ENCODE data around the gene MYF6. TPM values are rescaled to one million over a fixed set of nuclear protein-coding genes. Genes with fewer than 3 reads are reported as not detected.
"Not testable (repeated sequence)": the region's sequence is repeated elsewhere in the genome, so short reads cannot be mapped to it uniquely, and the experiment has no call there.

MYF6 gene
- total and polyA plus RNA-seq, 2 of the 8 experiments (the other 6 are each of a cell fraction or from before 2014, with no cell fraction given), result 0.39 TPM; not detected in 1

DNA sequence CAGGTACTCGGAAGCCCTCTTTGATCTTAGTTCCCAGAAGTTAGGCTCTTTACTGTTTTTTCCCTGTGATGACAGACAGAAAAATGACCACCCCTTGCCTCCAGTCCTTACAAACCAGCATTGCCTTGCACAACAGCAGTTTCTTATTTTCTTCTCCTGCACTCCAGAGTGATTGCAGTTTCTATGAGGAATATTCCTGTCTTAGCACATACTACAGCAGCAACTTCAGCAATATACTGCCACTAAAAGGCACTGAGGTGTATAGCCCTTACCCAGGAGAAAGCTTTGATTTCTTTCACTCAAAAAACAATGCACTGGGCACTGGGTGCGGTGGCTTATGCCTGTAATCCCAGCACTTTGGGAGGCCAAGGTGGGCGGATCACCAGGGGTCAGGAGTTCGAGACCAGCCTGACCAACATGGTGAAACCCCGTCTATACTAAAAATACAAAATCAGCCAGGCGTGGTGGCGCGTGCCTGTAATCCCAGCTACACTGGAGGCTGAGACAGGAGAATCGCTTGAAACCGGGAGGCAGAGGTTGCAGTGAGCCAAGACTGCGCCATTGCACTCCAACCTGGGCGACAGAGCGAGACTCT is 31.3 kb upstream of the MYF6 start:
- DNase-seq (ENCODE audit: low read depth in 1 of 2, low spot score in 2 of 2); H3K27ac ChIP-seq (ENCODE audit: low read depth, low read length); H2BK5ac ChIP-seq (ENCODE audit: low read depth, low read length); H3K9ac ChIP-seq (replicated peaks in 1 of 4; ENCODE audit: extremely low read depth in 1 of 4, low read depth in 3 of 4, low read length in 3 of 4); H2BK20ac ChIP-seq (ENCODE audit: low read length); H3K36me3 ChIP-seq (ENCODE audit: control insufficient read depth in 2 of 4, insufficient read depth in 4 of 4, low read length in 3 of 4); H3K4me3 ChIP-seq (ENCODE audit: extremely low read depth in 1 of 4, insufficient read depth in 2 of 4, low read depth in 3 of 4, low read length in 4 of 4); H4K8ac ChIP-seq (ENCODE audit: extremely low read depth, insufficient read depth, low read length); H3K4me1 ChIP-seq (replicated peaks in 1 of 4; ENCODE audit: control insufficient read depth in 3 of 4, insufficient read depth in 4 of 4, low read length in 3 of 4); H3K4ac ChIP-seq (replicated peaks; ENCODE audit: insufficient read length, low read depth, low read length); H2BK15ac ChIP-seq (ENCODE audit: low read length); H3K4me2 ChIP-seq (ENCODE audit: insufficient read depth in 1 of 2, low read depth in 2 of 2, low read length in 2 of 2); H4K5ac ChIP-seq (ENCODE audit: insufficient read length, low read depth, low read length); H3K79me1 ChIP-seq (ENCODE audit: low read depth, low read length); H2BK12ac ChIP-seq (ENCODE audit: low read depth, low read length); H3K27me3 ChIP-seq (replicated peaks in 1 of 4; ENCODE audit: control insufficient read depth in 3 of 4, extremely low read depth in 1 of 4, insufficient read depth in 3 of 4, low read length in 3 of 4); H3K23ac ChIP-seq (ENCODE audit: insufficient read length); H3K18ac ChIP-seq (ENCODE audit: extremely low read depth, low read length); FAIRE-seq; H3K14ac ChIP-seq (ENCODE audit: insufficient read length); H4K20me1 ChIP-seq (replicated peaks in 1 of 2; ENCODE audit: control insufficient read depth in 1 of 2, insufficient read depth in 2 of 2, low read length in 2 of 2); H3K9me3 ChIP-seq (ENCODE audit: insufficient read depth in 2 of 2, low read depth in 1 of 2, low read length in 1 of 2); H2AK5ac ChIP-seq (ENCODE audit: low read depth, low read length); H2BK120ac ChIP-seq (replicated peaks; ENCODE audit: low read depth, low read length); H4K91ac ChIP-seq (replicated peaks; ENCODE audit: insufficient read length, low read length); H3K56ac ChIP-seq (replicated peaks; ENCODE audit: insufficient read length, low read depth, low read length); H3K23me2 ChIP-seq (ENCODE audit: low read depth, low read length); H3K79me2 ChIP-seq (ENCODE audit: control insufficient read depth in 1 of 2, insufficient read depth in 2 of 2, low read length in 2 of 2): not testable (repeated sequence)
- CTCF ChIA-PET (ENCODE audit: partially characterized antibody), result interaction anchor here (0.6 to 2.1 kb wide), 7 partner anchors 10 to 217 kb away, joined by 3 to 8 read pairs (median 3); no protein-coding TSS in a partner anchor
- WGBS, 2 experiments (ENCODE audit: extremely low coverage in 1 of 2, insufficient coverage in 1 of 2, insufficient read length in 1 of 2, insufficient replicate concordance in 2 of 2, low coverage in 1 of 2, low lambda C conversion rate in 2 of 2, missing lambda C conversion rate in 1 of 2), result 89% methylated on average over 13 of the region's 13 CpGs; no CpG with 5 or more reads in 1 of the 2 experiments
- peak overlapping the region; percentile 90; the same call in 1 of the 2 replicates for H2AFZ ChIP-seq (ENCODE audit: low read length)
- TF ChIP-seq RAD21 (IDR thresholded peaks at IDR 0.05 in 1 of 2, conservative IDR thresholded peaks at IDR 0.05 in 1 of 2; ENCODE audit: low read depth in 2 of 2, low read length in 2 of 2), result peak; percentile 52 to 62; a peak in 3 of 4 replicates
- TF ChIP-seq, protein P1, sequence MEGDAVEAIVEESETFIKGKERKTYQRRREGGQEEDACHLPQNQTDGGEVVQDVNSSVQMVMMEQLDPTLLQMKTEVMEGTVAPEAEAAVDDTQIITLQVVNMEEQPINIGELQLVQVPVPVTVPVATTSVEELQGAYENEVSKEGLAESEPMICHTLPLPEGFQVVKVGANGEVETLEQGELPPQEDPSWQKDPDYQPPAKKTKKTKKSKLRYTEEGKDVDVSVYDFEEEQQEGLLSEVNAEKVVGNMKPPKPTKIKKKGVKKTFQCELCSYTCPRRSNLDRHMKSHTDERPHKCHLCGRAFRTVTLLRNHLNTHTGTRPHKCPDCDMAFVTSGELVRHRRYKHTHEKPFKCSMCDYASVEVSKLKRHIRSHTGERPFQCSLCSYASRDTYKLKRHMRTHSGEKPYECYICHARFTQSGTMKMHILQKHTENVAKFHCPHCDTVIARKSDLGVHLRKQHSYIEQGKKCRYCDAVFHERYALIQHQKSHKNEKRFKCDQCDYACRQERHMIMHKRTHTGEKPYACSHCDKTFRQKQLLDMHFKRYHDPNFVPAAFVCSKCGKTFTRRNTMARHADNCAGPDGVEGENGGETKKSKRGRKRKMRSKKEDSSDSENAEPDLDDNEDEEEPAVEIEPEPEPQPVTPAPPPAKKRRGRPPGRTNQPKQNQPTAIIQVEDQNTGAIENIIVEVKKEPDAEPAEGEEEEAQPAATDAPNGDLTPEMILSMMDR (IDR thresholded peaks at IDR 0.05; ENCODE audit: control extremely low read depth in 1 of 3, insufficient read depth in 1 of 3, low read depth in 1 of 3, low read length in 3 of 3), result peak in 2 of 3 experiments; percentile 28 to 45; a peak in 2 of 4 replicates
- POLR2A ChIA-PET (ENCODE audit: partially characterized antibody), result interaction anchor here (1.4 kb wide), 1 partner anchor 8 kb away, joined by 4 read pairs; no protein-coding TSS in a partner anchor

Measured in H1 (cell line).